GM21447 (cell line): Measurements from ENCODE around the gene GNAS-AS1.

Experiments used
- ATAC-seq: cut with Tn5 transposase; IDR thresholded peaks from one replicate; pipeline ENCODE4 v1.9.1; 2021; ENCODE audit not compliant: unreplicated experiment

The GNAS-AS1 gene

DNA sequence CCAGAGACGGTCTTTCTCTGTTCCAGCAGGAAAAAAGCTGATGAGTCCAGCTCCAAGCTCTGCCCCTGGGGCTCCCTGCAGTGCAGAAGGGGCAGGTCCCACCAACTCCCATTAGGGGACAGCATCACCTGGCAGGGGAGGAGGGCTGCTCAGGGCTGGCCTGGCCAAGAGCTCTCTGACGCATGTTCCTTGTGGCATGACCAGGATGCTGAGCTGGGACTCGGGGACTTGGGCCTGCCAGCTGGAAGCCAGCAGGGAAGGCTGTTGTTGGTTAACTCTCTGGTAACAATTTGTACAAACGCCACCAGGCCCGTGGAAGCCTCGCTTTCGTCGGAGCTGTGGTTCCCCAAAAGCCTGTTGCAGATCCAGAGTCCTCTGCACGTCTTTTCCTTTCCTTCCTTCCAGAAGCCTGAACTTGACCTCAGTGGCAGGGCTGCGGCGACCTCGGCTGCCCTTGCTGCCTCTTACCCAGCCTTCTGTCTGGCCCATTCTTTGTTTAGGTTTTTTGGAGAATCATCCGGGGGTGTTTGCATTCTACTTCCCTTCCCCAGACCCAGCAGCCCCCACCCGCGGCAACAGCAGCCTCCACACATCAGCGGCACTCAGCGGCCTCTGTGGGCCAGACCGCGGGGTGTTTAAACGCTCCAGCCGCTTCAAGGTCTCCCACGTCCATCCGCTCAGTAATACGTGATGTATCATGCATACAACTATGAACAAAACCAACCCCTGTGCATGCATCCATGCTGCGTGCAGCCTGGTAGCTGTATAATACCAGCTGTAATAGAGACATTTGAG is 63.3 kb downstream of the GNAS-AS1 start:
- ATAC-seq: no peak

DNA sequence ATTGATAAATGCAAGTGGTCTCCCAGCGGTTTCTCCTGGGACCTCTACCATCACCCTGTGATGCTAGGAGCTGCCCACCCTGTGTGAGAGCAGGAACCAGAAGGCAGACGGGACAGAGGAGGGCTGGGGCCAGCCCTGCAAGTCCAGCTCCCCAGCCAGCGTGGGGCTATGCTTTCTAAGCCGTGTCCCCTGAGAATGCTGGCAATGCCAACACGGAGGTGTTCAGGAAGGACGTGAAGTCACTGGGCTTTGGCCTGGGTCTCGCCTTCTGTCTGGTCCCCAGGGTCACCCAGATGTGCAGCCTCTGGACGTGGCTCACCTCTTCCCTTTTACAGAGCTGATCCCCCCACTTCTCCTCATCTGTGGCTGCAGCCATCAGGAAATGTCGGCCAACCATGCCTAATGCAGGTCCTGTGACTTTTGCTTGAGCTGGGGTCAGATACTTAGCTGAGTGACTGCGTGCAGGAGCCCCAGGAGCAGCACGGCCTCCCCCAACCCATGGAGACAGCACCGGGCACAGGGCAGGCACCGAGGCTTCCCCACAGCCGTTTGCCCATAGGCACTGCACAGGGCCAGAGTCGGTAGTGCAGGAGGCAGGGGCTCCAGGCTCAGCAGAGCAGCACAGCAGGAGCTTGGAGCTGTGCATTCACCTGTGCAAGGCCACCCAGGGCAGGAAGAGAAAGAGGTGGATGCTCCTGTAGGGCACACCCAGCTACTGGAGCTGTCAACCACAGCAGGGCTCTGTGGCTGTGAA is 66.2 kb downstream of the GNAS-AS1 start:
- no peak for ATAC-seq

- no peak for ATAC-seq
Observed at GRCh38 chr20:58783511-58784011, 67.1 kb downstream of the GNAS-AS1 start.

GRCh38 chr20:58781138-58781537 is 69.6 kb downstream of the GNAS-AS1 start:
- ATAC-seq: no peak

- no peak for ATAC-seq
Observed at GRCh38 chr20:58778760-58779159, 71.9 kb downstream of the GNAS-AS1 start.

DNA sequence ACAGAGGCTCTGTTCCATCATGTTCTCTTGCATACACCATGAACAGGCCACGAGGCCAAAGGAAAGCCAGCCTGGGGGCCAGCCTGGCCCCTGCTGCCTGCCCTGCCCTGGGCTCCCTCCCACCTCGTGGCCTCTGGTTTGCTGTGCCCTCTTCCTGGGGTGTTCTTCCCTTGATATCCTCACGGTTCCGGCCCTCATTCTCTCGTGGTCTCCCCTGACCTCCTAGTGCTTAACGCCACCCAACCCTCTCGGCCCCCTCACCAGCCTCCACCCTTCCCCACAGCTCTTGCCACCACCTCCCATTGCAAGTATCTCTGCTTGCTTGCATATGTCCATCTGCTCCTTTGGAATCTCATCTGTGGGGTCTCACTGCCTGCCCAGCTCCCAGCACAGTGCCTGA is 73.0 kb downstream of the GNAS-AS1 start:
- no peak for ATAC-seq

GRCh38 chr20:58776109-58776508 is 74.6 kb downstream of the GNAS-AS1 start:
- ATAC-seq: no peak

DNA sequence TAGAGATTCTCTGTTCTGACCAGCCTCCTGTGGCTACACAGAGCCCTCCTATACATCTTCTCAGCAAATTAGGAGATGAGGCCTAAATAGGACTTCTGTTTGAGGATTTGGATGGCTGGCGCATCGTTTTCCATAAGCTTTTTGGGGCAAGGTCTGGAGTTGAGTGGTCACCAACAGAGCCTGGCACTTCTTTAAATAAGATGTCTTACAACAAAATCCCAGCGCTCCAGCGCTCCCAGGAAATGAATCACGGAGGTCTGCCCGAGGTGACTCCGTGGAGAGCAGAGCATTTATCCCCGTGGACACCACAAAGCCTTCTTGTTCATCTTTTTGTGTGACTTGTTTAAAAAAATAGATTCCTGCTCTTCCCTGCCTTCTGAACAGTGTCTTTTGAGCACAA is 75.3 kb downstream of the GNAS-AS1 start:
- ATAC-seq: no peak

- ATAC-seq: no peak
Observed at GRCh38 chr20:58774667-58775263, 75.9 kb downstream of the GNAS-AS1 start.

DNA sequence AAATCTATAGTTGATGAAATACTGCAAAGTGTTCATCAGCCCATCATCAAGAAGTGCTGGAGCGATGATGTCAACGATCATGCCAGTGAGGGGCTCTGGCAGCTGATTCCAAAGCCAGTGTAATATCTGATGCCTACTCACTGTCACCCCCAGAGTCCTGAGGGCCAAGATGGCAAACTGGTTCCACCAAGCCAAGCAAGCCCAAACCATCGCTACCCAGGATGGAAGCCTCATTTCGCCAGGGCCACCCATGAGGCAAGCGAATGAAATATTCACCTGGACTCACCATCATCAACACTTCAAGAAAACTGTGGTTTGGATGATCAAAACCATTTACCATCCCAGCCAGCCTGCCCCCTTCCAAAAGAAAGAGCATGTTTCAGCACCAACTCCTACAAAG is 76.5 kb downstream of the GNAS-AS1 start:
- no peak for ATAC-seq

DNA sequence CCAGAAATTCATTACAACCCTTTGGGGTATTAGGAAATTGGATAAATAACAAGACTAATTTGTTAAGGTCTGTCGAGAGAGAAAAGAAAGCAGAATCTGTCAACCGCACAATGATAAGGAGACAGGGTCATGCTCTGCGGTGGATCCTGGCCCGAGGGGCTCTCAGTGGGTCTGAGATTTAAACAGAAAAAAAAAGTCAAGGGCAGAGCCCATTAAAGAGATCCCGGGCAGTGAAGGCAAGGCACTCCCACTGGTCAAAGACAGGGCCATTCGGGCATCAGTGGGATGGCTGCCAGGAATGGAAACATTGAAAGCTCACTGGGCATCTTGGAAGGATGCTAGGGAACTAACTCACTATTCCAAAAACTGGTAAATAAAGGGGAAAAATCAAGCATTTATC is 77.9 kb downstream of the GNAS-AS1 start:
- no peak for ATAC-seq
